DND-41 (cell line): ENCODE data around the gene PPP1R2C.

Experiments
- ATAC-seq: fragments of 200-7000 bp; cut with Tn5 transposase; 3 replicates; pipeline ENCODE4 v1.9.1; 2021; ENCODE audit warnings: low read depth; ENCODE audit not compliant: insufficient read depth
- DNase-seq: peaks from one replicate; pipeline ENCODE4 v3.0.0-alpha.2; 2020
- H2AFZ ChIP-seq: 2 replicates; pipeline ENCODE4 v1.6.0; 2012; ENCODE audit warnings: low read depth, low read length
- H3K27ac ChIP-seq: 2 replicates; pipeline ENCODE4 v1.5.1; 2012; ENCODE audit warnings: low read length, inconsistent platforms
- H3K27me3 ChIP-seq: fragments of 200-600 bp; sonication (generic); 2 replicates; pipeline ENCODE4 v1.6.0; 2012; ENCODE audit warnings: low read length, mild to moderate bottlenecking, inconsistent platforms; ENCODE audit not compliant: insufficient read depth, poor library complexity
- H3K36me3 ChIP-seq: 2 replicates; pipeline ENCODE4 v1.5.1; 2012; ENCODE audit warnings: low read length, inconsistent platforms; ENCODE audit not compliant: insufficient read depth
- H3K4me1 ChIP-seq: 2 replicates; pipeline ENCODE4 v1.5.1; 2012; ENCODE audit warnings: mild to moderate bottlenecking, low read length; ENCODE audit not compliant: insufficient read depth
- H3K4me2 ChIP-seq: 2 replicates; pipeline ENCODE4 v1.6.0; 2012; ENCODE audit warnings: mild to moderate bottlenecking, moderate library complexity, low read length, inconsistent platforms; ENCODE audit not compliant: insufficient read depth
- H3K4me3 ChIP-seq, 2 experiments: fragments of 200-600 bp in 1 of 2; shearing (Covaris generic) in 1 of 2; 2 replicates each; pipeline ENCODE4 v1.5.1; 2012 to 2016; ENCODE audit warnings: inconsistent platforms in 2 of 2, low read length in 2 of 2, mild to moderate bottlenecking in 2 of 2, low read depth in 1 of 2, moderate library complexity in 1 of 2
- H3K79me2 ChIP-seq: 2 replicates; pipeline ENCODE4 v1.6.0; 2012; ENCODE audit warnings: low read length, inconsistent platforms; ENCODE audit not compliant: insufficient read depth
- H3K9ac ChIP-seq: 2 replicates; pipeline ENCODE4 v1.6.0; 2012; ENCODE audit warnings: low read depth, mild to moderate bottlenecking, inconsistent platforms, low read length, moderate library complexity
- H3K9me3 ChIP-seq: 2 replicates; pipeline ENCODE4 v1.5.1; 2012; ENCODE audit warnings: low read length, moderate library complexity, mild to moderate bottlenecking, inconsistent platforms; ENCODE audit not compliant: insufficient read depth, severe bottlenecking
- H4K20me1 ChIP-seq: 2 replicates; pipeline ENCODE4 v1.6.0; 2012; ENCODE audit warnings: low read length; ENCODE audit not compliant: insufficient read depth
- CTCF ChIP-seq: IDR thresholded peaks from 2 replicates; pipeline ENCODE4 v1.5.1; 2012; ENCODE audit warnings: borderline replicate concordance, low read length, moderate library complexity, mild to moderate bottlenecking; ENCODE audit not compliant: poor library complexity, severe bottlenecking; ENCODE audit errors: extremely low read depth
- EZH2 ChIP-seq: IDR thresholded peaks from 3 replicates; pipeline ENCODE4 v1.6.1; 2012; ENCODE audit warnings: borderline replicate concordance, low read depth, mild to moderate bottlenecking, moderate library complexity, low read length, inconsistent platforms; ENCODE audit not compliant: severe bottlenecking

The PPP1R2C gene

DNA sequence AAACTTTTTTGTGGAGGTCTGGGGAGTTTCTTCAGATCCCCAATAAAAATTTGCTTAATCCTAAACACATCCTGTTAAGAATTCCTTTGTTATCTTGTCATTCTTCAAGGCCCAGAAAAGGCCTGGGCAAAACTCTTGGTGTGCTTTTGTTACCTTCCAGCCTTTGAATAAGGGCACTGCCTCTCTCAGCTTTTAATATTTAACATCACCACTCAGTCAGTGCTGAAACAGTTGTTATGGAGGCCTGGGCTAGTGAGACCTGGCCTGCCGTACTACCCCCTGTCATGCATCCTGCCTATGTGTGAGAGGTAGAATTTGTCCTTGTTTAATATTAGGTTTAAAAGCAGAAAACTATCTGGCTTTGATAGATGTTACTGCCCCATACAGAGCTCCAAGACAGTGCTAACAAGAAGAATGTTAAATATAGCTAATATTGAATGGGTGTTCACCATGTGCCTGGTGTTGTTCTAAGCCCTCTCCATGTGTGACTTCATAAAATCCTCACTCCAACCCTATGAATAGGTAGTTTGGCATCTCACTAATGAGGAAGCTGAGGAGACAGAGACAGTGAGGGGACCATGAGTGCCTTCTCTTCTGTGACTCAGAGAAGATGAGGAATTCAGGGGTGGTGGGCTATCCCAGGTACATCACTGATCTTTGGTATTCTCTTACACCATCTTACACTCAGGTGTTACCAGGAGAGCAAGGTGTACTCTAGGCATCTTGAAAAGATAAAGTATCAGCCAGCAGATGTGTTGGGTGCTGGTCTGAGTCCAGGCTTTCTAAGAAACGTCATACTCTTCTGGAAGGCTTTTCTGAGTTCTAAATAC lies 6.2 kb downstream of the PPP1R2C start:
- DNase-seq (no peak), ATAC-seq (no peak)
- peaks cover 9% of the 10 kb centered on the region for H3K4me1 ChIP-seq
- H3K79me2 ChIP-seq, result no peaks in the 10 kb centered on the region
- H3K4me3 ChIP-seq, result no peak overlapping the region
- no peak for TF ChIP-seq EZH2
- no peaks in the 10 kb centered on the region for H3K36me3 ChIP-seq
- no peak overlapping the region; the same call in 1 of the 2 replicates for H2AFZ ChIP-seq
- no peak overlapping the region for H3K4me2 ChIP-seq
- H4K20me1 ChIP-seq, result no peaks in the 10 kb centered on the region
- H3K27ac ChIP-seq, result no peak overlapping the region
- no peaks in the 10 kb centered on the region for H3K27me3 ChIP-seq
- H3K9me3 ChIP-seq, result no peaks in the 10 kb centered on the region
- no peak overlapping the region for H3K9ac ChIP-seq

DNA sequence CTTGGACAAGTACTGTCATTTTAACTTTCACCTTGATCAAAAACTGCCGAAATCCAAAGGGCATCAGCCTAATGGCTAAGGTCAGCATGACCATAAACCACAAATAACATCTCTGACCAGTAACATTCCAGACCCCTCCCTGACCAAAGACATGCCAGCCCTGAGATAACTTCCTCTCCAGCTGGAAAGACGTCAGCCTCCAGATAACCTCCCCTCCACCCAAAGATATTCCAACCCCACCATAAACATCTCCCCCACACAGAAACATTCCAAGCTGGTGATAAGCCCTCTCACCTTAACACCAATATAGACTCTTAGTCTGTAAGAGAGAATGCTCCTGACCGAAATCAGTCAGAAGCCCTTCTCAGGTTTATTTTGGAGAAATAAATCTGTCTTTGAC lies 7.4 kb downstream of the PPP1R2C start:
- Histone ChIP-seq H3K27me3 (no peaks in the 10 kb centered on the region), H4K20me1 (no peaks in the 10 kb centered on the region), H2AFZ (no peak overlapping the region), H3K4me3 (no peak overlapping the region), H3K79me2 (no peaks in the 10 kb centered on the region), H3K36me3 (no peaks in the 10 kb centered on the region), H3K4me2 (no peak overlapping the region), H3K27ac (no peak overlapping the region), H3K4me1 (peaks cover 9% of the 10 kb centered on the region), H3K9me3 (no peaks in the 10 kb centered on the region), H3K9ac (no peak overlapping the region)
- ATAC-seq, result no peak
- TF ChIP-seq CTCF (no peak), EZH2 (no peak)
- no peak for DNase-seq

DNA sequence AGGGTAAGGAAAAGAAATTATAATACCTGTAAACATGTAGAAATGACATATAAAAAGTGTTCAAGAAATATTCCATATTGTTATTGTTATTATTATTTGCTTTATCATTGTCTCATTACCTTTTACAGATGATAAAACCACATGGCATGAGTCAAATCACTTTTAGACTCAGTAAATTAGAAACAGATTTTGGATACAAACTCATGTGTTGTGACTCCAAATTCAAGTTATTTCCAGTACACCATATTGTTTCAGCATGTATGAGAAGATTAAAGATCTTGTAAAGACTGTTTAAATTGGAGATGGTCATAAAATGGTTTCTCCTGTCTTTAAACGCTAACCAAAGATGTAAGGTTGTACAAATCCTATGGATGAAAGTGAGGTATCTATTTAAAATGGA lies 18.1 kb downstream of the PPP1R2C start:
- no peaks in the 10 kb centered on the region for H3K27me3 ChIP-seq
- no peak overlapping the region for H3K27ac ChIP-seq
- H3K4me1 ChIP-seq, result peaks cover 15% of the 10 kb centered on the region
- H3K4me2 ChIP-seq, result no peak overlapping the region
- no peak for ATAC-seq
- H4K20me1 ChIP-seq, result no peaks in the 10 kb centered on the region
- H3K9ac ChIP-seq, result no peak overlapping the region
- TF ChIP-seq CTCF (no peak), EZH2 (no peak)
- H3K4me3 ChIP-seq, result no peak overlapping the region
- H3K36me3 ChIP-seq, result no peaks in the 10 kb centered on the region
- no peaks in the 10 kb centered on the region for H3K79me2 ChIP-seq
- no peak for DNase-seq
- H3K9me3 ChIP-seq, result no peaks in the 10 kb centered on the region
- no peak overlapping the region for H2AFZ ChIP-seq

DNA sequence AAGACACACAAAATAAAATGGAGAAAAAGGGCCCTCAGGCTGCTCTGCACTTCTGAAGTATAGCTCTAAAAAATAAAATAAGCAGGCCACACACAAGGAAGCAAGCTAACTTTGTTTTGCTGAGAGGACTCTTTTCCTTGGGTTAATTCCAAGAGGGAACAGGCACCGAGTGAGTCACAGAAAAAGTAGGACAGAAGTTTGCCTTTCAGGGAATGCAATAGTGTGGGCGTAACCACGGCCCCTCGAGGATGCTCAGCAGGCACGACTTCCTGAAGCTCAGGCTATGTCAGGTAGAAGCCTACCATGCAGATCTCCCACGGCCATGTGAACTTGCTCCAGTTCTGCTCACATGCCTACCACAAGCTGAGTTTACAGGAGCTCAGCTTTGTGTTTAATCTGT lies 22.1 kb downstream of the PPP1R2C start:
- ATAC-seq (peak; percentile 49; the same call in 1 of the 3 replicates), DNase-seq (peak; percentile 17)
- peaks cover 15% of the 10 kb centered on the region for H3K4me1 ChIP-seq
- no peak for TF ChIP-seq EZH2
- no peak overlapping the region for H3K9ac ChIP-seq
- H3K27me3 ChIP-seq, result no peaks in the 10 kb centered on the region
- H4K20me1 ChIP-seq, result no peaks in the 10 kb centered on the region
- peak overlapping the region; percentile 36; the same call in 1 of the 2 replicates for H3K27ac ChIP-seq
- no peaks in the 10 kb centered on the region for H3K9me3 ChIP-seq
- no peak overlapping the region for H2AFZ ChIP-seq
- H3K4me2 ChIP-seq, result no peak overlapping the region
- H3K79me2 ChIP-seq, result no peaks in the 10 kb centered on the region
- no peak overlapping the region for H3K4me3 ChIP-seq
- H3K36me3 ChIP-seq, result no peaks in the 10 kb centered on the region
